Adipose tissue (tissue), 3 donors: ENCODE data around the gene STAT2. TPM values are rescaled to one million over a fixed set of nuclear protein-coding genes. Genes with fewer than 3 reads are reported as not detected.
"Not testable (repeated sequence)": the region's sequence is repeated elsewhere in the genome, so short reads cannot be mapped to it uniquely, and the experiment has no call there.

Source experiments
- H3K27ac ChIP-seq: one replicate; pipeline ENCODE4 v1.5.1; 2013; ENCODE audit warnings: low read depth, low read length
- WGBS, 3 donors: extraction: QIAGEN DNeasy Blood & Tissue Kit; methylation state at CpG; one replicate each; pipeline ENCODE4 v1.1.7; 2013; 5-methylcytosine and 5-hydroxymethylcytosine counted together
- polyA plus RNA-seq, 3 donors: library from polyadenylated mRNA; stranded (reverse); fragments of 200-250 nt; gene quantifications; one replicate each; pipeline ENCODE4 v1.2.3, GENCODE V29; 2013
- donor health status: healthy with polysubstance abuse.
- donor health status: Bipolar disorder and iron deficiency.
- donor health status: healthy.

The STAT2 gene
- 10 to 100 TPM; 32.5 to 58.4 (median 56.5) TPM for polyA plus RNA-seq

- H3K27ac ChIP-seq = no peak within 1 kb of the TSS
- WGBS, 3 donors = 0% methylated on average over 53 to 54 of the region's 54 CpGs
These were observed at the start of gene STAT2 for GRCh38 chr12:56359851-56360767. STAT2 (minus strand) TSS chr12:56360107; CDS start chr12:56356571, 3,536 bp downstream.

- 82 to 92% (median 89%) methylated on average over 5 of the region's 5 CpGs for WGBS, 3 donors
- no peak overlapping the region for H3K27ac ChIP-seq
These were observed 49.0 kb upstream of the STAT2 start for GRCh38 chr12:56408799-56409417.

- WGBS, 3 donors = 65 to 95% (median 89%) methylated on average over 3 of the region's 3 CpGs
- H3K27ac ChIP-seq = not testable (repeated sequence)
These were observed 44.3 kb upstream of the STAT2 start for GRCh38 chr12:56404227-56404626.

- H3K27ac ChIP-seq = not testable (repeated sequence)
These were observed 41.7 kb upstream of the STAT2 start for GRCh38 chr12:56401612-56402011.

- 10 to 94% (median 87%) methylated on average over 1 of the region's 3 CpGs for WGBS, 3 donors
- not testable (repeated sequence) for H3K27ac ChIP-seq
These were observed 41.2 kb upstream of the STAT2 start for GRCh38 chr12:56401125-56401524.

DNA sequence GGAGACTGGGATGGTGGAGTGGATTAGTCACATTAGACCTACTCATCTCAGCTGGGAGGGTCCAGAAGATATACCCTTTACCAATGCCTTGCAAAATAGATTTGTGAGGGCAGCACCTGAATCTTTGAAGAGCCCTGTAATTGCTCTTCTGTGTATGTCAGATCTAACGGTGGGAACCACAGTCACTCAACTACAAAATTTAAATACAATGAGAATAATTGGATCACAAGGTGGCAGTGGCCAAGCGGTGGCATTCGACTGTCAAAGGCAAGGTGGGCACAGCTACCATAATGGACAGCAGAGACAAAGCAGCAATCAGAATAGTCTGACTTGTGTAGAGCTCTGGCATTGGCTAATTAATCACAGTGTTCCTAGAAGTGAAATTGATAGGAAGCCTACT is 39.6 kb upstream of the STAT2 start:
- H3K27ac ChIP-seq = not testable (repeated sequence)

DNA sequence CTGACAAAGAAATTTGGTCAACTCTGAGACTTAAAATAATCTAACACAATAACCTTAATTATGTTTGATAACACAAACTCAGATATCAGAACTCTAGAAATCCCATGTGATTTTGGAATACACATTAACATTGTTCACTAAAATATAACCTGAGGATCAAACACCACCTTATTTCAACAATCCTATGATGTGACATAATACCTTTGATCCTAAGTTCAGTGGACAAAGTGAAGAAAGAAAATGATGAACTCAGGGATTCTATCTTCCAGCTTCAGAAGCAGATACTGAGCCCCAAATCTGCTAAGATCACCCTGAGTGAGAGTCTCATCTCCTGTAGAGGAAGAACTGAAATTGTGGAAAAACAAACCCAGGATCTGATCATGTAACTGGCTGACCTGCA is 38.4 kb upstream of the STAT2 start:
- no peak overlapping the region for H3K27ac ChIP-seq

More for the DNA sequence above, 39.6 kb upstream of the STAT2 start:
- 88 to 94% (median 89%) methylated on average over 3 of the region's 3 CpGs for WGBS, 3 donors

DNA sequence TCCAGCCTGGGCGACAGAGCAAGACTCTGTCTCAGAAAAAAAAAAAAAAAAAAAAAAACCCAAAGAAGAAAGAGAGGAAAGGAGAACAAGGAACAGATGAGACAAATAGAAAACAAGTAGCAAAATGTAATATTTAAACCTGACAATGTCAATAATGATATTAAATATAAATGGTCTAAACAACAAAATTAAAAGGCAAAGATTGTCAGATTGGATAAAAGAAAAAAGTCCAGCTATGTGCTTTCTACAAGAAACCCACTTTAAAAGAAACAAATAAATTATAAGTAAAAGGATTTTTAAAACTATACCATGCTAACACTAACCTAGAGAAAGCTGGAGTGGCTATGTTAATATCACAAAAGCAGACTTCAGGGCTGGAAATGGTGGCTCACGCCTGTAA is 32.4 kb upstream of the STAT2 start:
- no peak overlapping the region for H3K27ac ChIP-seq
- WGBS, 3 donors = 92 to 100% (median 95%) methylated on average over 1 to 2 of the region's 2 CpGs

DNA sequence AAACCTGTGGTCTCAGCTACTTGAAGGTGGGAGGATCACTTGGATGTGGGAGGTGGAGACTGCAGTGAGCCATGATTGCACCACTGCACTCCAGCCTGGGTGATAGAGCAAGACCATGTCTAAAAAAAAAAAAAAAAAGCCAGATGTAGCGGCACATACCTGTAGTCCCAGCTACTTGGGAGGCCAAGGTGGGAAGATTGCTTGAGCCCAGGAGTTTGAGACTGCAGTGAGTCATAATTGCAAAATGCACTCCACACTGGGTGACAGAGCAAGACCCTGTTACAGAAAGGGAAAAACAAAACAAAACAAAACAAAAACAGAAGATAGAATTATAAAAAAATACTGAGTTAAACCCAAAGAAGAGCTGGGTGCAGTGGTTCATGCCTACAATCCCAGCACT is 31.8 kb upstream of the STAT2 start:
- 88 to 100% (median 100%) methylated on average over 1 of the region's 1 CpG for WGBS, 3 donors
- H3K27ac ChIP-seq = no peak overlapping the region

DNA sequence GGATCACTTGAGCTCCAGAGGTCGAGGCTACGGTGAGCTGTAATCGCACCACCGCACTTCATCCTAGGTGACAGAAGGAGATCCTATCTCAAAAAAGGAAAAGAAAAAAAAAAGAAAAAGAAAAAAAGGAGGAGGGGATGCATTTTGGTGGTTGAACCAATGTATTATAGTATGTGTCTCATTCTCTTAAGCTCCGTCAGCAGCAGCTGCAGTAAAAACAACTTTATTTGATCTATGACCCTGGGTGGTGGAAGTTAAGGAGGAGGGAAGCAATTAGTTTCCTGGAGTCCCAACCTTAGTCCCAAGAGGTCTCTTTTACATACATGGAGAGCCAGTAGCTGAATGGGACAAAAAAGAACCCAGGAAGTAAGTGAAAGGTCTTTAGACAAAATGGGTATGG is 29.5 kb upstream of the STAT2 start:
- no peak overlapping the region for H3K27ac ChIP-seq
- WGBS, 3 donors = 64 to 82% (median 65%) methylated on average over 5 of the region's 5 CpGs

DNA sequence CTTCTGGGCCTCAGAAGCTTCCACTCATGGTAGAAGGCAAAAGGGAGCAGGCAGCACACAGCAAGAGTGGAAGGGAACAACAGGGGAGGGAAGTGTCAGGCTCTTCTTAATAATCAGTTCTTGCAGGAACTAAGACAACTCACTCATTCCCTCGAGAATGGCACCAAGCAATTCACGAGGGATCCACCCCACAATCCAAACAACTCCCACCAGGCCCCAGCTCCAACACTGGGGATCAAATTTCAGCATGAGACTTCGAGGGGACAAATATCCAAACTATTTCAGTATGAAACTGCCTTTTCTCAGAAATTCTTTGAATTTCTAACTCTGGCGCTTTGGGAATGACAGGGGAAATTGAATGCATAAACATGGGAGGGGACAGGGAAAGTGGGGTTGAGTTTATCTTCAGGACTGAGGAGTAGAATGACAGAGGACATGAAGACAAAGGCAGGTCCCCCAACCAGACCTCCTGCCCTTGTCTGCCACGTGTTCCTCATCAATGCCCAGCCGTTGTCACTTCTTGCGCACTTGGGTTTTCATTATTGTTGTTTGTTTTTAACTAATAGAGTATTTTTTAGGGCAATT is 27.3 kb upstream of the STAT2 start:
- WGBS, 3 donors = 59 to 71% (median 62%) methylated on average over 7 of the region's 7 CpGs
- no peak overlapping the region for H3K27ac ChIP-seq

GRCh38 chr12:56385873-56386272 is 26.0 kb upstream of the STAT2 start:
- no peak overlapping the region for H3K27ac ChIP-seq
- 89 to 100% (median 96%) methylated on average over 1 of the region's 1 CpG for WGBS, 3 donors

GRCh38 chr12:56382611-56383010 is 22.7 kb upstream of the STAT2 start:
- 80 to 95% (median 93%) methylated on average over 16 of the region's 16 CpGs for WGBS, 3 donors
- H3K27ac ChIP-seq = no peak overlapping the region

DNA sequence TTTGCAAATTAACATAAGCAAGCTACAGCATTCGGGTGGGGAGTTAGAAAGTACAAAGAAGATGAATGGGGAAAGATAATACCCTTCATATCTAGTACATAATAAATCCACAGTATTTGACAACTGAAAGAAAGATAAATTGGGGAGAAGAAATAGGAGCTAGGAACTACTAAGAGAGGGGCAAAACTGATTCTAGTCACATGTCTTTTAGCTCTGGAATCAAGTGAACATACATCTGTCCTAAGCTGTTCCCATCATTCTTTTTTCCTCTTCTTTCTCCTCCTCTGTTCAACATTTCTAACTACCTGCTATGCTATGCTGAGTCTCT is 18.0 kb upstream of the STAT2 start:
- no peak overlapping the region for H3K27ac ChIP-seq
- WGBS, 3 donors = 28 to 70% (median 48%) methylated on average over 1 of the region's 1 CpG

GRCh38 chr12:56377310-56377988 is 17.5 kb upstream of the STAT2 start:
- no peak overlapping the region for H3K27ac ChIP-seq
- 61 to 69% (median 61%) methylated on average over 4 of the region's 4 CpGs for WGBS, 3 donors

DNA sequence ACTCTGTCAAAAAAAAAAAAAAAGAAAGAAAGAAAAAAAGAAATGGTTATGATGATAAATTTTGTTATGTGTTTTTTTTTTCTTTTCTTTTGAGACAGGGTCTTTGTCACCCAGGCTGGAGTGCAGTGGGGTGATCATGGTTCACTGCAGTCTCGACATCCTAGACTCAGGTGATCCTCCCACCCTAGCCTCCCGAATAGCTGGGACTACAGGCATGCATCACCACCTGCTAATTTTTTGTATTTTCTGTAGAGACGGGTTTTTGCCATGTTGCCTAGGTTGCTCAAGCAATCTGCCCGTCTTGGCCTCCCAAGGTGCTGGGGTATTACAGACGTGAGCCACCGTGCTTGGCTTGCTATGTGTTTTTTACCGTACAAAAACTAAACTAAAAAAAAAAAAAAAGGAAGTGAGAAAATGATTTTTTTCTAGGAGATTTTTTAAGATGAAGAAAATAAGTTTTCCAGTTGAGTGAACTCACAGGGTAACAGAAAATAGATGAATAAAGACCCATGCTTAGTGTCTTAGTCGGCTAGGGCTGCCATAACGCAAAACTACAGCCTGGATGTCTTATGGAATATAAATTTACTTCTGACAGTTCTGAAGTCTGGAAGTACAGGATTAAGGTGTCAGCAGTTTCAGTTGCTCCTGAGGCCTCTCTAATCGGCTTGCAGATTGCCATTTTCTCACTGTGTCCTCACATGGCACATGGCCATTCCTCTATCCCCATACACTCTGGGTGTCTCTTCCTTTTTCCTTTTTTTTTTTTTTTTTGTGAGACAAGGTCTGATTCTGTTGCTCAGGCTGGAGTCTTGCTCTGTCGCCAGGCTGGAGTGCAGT is 15.9 kb upstream of the STAT2 start:
- WGBS, 3 donors = 72 to 77% (median 74%) methylated on average over 11 of the region's 11 CpGs
- H3K27ac ChIP-seq = no peak overlapping the region

- 68 to 77% (median 70%) methylated on average over 7 of the region's 7 CpGs for WGBS, 3 donors
- no peak overlapping the region for H3K27ac ChIP-seq
These were observed 15.1 kb upstream of the STAT2 start for GRCh38 chr12:56374726-56375597.
